ENCODE results near the gene DDHD1. TPM values are rescaled to one million over a fixed set of nuclear protein-coding genes. Genes with fewer than 3 reads are reported as not detected.
"Not testable (repeated sequence)": the region's sequence is repeated elsewhere in the genome, so short reads cannot be mapped to it uniquely, and the experiment has no call there.

DDHD1 gene
- total and polyA plus RNA-seq, 7 donors, result 1.2 to 21.4 (median 15.2) TPM

DNA sequence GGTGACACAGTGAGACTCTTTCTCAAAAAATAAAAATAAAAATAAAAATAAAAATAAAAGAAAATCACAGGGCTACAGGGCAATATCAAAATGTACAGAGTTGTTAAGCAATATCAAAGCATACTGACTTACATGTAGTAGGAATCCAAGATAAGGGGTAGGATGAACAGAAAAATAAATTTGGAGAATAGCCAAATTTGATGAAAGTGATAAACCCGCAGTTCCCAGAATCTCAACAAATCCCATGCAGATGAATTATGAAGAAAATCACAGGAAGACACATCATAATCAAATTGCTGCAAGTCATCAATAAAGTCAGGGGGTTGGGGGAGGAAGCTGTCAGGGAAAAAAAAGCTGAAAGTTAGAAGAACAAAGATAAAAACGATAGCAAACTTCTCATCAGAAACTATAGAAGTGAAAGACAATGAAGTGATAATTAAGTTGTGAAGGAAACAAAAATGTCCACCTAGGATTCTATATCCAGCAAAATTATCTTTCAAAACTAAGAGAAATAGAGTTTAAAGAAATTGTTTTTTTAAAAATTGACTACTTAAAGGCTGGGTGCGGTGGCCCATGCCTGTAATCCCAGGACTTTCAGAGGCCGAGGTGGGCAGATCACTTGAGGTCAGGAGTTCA lies 15.4 kb downstream of the DDHD1 start:
- WGBS, 2 donors, result 94 to 96% methylated on average over 4 of the region's 4 CpGs
- Histone ChIP-seq H3K27me3 (no peaks in the 10 kb centered on the region), H3K27ac (no peak overlapping the region), H3K4me1 (no peaks in the 10 kb centered on the region), H3K4me3 (no peak overlapping the region), H3K36me3 (no peaks in the 10 kb centered on the region), H3K9me3 (peaks cover 2 to 14% (median 9%) of the 10 kb centered on the region in 4 donors)
- TF ChIP-seq EP300 (IDR thresholded peaks at IDR 0.05), result no peak
- TF ChIP-seq, protein P1, sequence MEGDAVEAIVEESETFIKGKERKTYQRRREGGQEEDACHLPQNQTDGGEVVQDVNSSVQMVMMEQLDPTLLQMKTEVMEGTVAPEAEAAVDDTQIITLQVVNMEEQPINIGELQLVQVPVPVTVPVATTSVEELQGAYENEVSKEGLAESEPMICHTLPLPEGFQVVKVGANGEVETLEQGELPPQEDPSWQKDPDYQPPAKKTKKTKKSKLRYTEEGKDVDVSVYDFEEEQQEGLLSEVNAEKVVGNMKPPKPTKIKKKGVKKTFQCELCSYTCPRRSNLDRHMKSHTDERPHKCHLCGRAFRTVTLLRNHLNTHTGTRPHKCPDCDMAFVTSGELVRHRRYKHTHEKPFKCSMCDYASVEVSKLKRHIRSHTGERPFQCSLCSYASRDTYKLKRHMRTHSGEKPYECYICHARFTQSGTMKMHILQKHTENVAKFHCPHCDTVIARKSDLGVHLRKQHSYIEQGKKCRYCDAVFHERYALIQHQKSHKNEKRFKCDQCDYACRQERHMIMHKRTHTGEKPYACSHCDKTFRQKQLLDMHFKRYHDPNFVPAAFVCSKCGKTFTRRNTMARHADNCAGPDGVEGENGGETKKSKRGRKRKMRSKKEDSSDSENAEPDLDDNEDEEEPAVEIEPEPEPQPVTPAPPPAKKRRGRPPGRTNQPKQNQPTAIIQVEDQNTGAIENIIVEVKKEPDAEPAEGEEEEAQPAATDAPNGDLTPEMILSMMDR (IDR thresholded peaks at IDR 0.05), result no peak
- TF ChIP-seq POLR2AphosphoS5 (IDR thresholded peaks at IDR 0.05), result no peak
- TF ChIP-seq POLR2A (IDR thresholded peaks at IDR 0.05), result no peak
- DNase-seq, result no peak
- intact Hi-C loops (cut with DNase I), result no loop called here

DNA sequence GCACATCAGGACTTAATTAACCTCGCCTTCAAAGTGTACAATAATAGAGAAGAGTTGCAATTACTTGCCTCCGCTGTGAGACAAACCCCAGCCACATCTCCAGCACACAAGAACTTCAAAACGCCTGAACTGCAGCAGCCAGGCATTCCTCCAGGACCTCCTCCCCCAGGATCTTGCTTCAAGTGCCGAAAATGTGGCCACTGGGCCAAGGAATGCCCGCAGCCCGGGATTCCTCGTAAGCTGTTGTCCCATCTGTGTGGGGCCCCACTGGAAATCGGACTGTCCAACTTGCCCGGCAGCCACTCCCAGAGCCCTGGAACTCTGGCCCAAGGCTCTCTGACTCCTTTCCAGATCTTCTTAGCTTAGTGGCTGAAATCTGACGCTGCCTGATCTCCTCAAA lies 22.6 kb downstream of the DDHD1 start:
- H3K36me3 ChIP-seq; H3K9me3 ChIP-seq; H3K4me1 ChIP-seq; H3K27ac ChIP-seq; intact Hi-C loops (cut with DNase I); DNase-seq; H3K4me3 ChIP-seq; H3K27me3 ChIP-seq: not testable (repeated sequence)
- WGBS, 2 donors, result 84 to 92% methylated on average over 10 of the region's 10 CpGs

DNA sequence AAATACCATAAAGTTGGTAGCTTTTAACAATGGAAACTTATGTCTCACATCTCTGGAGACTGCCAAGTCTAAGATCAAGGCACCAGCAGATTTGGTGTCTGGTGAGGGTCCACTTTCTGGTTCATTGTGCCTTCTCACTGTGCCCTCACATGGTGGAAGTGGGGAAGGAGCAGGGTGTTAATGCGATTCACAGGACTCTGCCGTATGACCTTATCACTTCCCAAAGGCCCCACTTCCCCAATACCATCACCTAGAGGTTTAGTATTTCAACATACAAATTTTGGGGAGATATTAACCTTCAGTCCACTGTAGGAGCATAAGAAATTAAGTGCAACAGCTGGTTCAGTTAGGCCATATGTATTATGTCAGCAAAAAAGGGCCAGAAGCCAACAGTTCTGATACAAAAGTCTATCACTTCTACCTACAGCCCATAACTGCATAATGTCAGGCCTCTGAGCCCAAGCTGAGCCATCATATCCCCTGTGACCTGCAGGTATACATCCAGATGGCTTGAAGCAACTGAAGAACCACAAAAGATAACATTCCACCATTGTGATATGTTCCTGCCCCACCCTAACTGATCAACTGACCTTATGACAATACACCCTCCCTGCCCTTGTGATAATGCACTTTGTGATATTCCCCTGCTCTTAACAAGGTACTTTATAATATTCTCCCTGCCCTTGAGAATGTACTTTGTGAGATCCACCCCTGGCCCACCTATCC lies 24.7 kb downstream of the DDHD1 start:
- H3K4me1 ChIP-seq, result peaks cover 0 to 7% (median 2%) of the 10 kb centered on the region in 4 donors
- 93% methylated on average over 2 of the region's 2 CpGs for whole genome bisulfite sequencing, 2 donors

DNA sequence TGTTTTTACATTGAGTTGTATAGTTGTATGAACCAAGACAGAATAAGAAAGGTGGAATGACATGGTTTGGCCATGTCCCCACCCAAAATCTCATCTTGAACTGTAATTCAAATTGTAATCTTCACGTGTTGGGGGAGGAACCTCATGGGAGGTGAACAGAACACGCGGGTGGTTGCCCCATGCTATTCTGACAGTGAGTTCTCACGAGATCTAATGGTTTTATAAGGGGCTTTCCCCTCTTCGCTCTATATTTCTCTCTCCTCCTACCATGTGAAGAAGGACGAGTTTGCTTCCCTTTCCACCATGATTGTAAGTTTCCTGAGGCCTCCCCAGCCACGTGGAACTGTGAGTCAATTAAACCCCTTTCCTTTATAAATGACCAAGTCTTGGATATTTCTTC lies 25.3 kb downstream of the DDHD1 start:
- TF ChIP-seq POLR2AphosphoS5 (IDR thresholded peaks at IDR 0.05) (no peak), POLR2A (IDR thresholded peaks at IDR 0.05) (no peak), EP300 (IDR thresholded peaks at IDR 0.05) (no peak)
- TF ChIP-seq, protein P1 (IDR thresholded peaks at IDR 0.05), result no peak
- WGBS, 2 donors, result 80 to 92% methylated on average over 7 of the region's 7 CpGs
- no peak overlapping the region for H3K4me3 ChIP-seq
- DNase-seq, result no peak
- no peaks in the 10 kb centered on the region for H3K27me3 ChIP-seq
- no peaks in the 10 kb centered on the region for H3K9me3 ChIP-seq
- peaks cover 0 to 7% (median 2%) of the 10 kb centered on the region in 4 donors for H3K4me1 ChIP-seq
- H3K36me3 ChIP-seq, result no peaks in the 10 kb centered on the region
- intact Hi-C loops (cut with DNase I), result no loop called here
- H3K27ac ChIP-seq, result no peak overlapping the region

More for the DNA sequence above, 24.7 kb downstream of the DDHD1 start:
- no peak overlapping the region for H3K27ac ChIP-seq
- no peak overlapping the region for H3K4me3 ChIP-seq
- H3K9me3 ChIP-seq, result no peaks in the 10 kb centered on the region
- intact Hi-C loops (cut with DNase I), result no loop called here
- TF ChIP-seq POLR2AphosphoS5 (IDR thresholded peaks at IDR 0.05) (no peak), POLR2A (IDR thresholded peaks at IDR 0.05) (no peak)
- no peak for DNase-seq
- H3K27me3 ChIP-seq, result no peaks in the 10 kb centered on the region
- no peaks in the 10 kb centered on the region for H3K36me3 ChIP-seq

DNA sequence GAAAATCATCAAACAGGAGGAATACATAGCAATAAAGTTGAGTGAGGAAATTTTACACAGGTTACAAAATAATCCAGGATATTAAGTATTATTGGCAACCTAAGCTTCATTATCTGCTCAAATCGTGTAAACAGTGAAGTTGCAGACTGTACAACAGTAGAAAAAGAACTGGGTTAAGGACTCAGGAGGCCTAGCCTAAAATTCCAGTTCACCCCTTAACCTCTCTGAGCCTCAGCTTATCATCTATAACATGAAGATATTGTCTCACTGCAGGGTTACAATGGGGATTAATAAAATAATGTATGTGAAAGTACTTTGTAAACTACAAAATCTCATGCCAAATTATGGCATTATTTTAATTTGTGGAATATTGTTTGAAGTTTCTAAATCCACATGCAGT lies 26.0 kb downstream of the DDHD1 start:
- Histone ChIP-seq H3K4me1 (peaks cover 0 to 7% (median 2%) of the 10 kb centered on the region in 4 donors), H3K36me3 (no peaks in the 10 kb centered on the region), H3K27me3 (no peaks in the 10 kb centered on the region), H3K27ac (peak overlapping the region in 3 of 4 donors; percentile 3 to 36 (median 31)), H3K4me3 (peak overlapping the region in 2 of 4 donors; percentile 3 to 15), H3K9me3 (no peaks in the 10 kb centered on the region)
- TF ChIP-seq POLR2A (IDR thresholded peaks at IDR 0.05) (no peak), POLR2AphosphoS5 (IDR thresholded peaks at IDR 0.05) (no peak), EP300 (IDR thresholded peaks at IDR 0.05) (no peak)
- TF ChIP-seq, protein P1 (IDR thresholded peaks at IDR 0.05), result no peak
- no peak for DNase-seq
- 50 to 60% methylated on average over 1 of the region's 1 CpG for WGBS, 2 donors
- intact Hi-C loops (cut with DNase I), result no loop called here

All from sigmoid colon (tissue), 7 donors.